ENCODE data around the gene WT1.

GRCh38 chr11:32358729-32359128 is 76.6 kb downstream of the WT1 start:
- TF ChIP-seq EZH2 (IDR thresholded peaks at IDR 0.05; ENCODE audit: insufficient read depth, poor library complexity, severe bottlenecking) (no peak), EZH2phosphoT487 (IDR thresholded peaks at IDR 0.05; ENCODE audit: insufficient read depth, low read depth) (no peak)
